Measurements from ENCODE around the gene ANKMY2. TPM values are rescaled to one million over a fixed set of nuclear protein-coding genes. Genes with fewer than 3 reads are reported as not detected.
"Not testable (repeated sequence)": the region's sequence is repeated elsewhere in the genome, so short reads cannot be mapped to it uniquely, and the experiment has no call there.

Gene ANKMY2
- total RNA-seq = 7.9 and 8.5 TPM in 2 replicates

DNA sequence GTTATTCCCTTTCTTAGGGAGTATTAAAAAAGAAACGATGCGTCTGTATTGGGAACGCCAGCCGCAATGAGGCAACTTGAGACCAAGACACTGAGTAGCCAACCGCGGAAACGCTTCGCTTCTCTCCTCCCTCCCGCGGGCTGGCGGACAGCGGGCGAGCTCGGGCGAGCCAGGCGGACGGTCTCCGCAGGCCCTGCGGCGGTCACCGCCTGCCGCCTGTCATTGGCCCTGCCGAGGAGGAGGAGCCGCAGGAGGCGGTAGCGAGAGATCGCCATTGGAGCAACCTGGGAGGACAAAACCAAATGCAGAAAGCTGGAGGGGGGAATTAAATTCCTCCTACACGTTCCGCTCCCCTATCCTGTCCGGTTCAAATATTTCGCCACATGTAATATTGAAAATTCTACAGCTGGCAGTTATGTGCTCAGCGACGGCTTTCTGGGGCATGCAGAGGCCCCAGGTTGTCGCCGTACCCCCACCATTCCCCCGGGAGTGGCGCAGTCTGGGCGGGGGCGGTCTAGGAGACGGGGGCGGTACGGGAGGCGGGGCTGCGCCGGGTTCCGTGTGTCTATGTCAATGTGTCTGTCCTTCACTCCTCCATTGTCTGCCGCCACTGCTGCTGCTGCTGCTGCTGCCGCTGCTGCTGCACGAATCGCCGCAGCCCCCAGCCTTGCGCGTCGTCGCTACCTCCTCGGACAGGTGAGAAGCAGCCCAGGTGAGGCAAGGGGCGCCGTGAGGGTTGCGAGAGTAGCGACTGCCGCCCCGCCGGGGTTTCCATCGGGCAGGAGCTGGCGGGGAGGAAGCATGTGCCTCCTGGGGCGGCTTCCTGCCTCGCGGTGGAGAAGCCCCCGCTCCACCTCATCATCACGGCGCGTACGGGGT is at the start of gene ANKMY2, which contains the start of gene BZW2:
TSS of gene ANKMY2 (minus strand) at position 162 of the 879 bp plus-strand sequence. CDS start 181 bp downstream, outside the sequence.
TSS of gene BZW2 (plus strand) at position 589 of the 879 bp plus-strand sequence. CDS start 19,263 bp downstream, outside the sequence.
- DNase-seq (ENCODE audit: low read depth in 2 of 2) = peak; percentile 98

DNA sequence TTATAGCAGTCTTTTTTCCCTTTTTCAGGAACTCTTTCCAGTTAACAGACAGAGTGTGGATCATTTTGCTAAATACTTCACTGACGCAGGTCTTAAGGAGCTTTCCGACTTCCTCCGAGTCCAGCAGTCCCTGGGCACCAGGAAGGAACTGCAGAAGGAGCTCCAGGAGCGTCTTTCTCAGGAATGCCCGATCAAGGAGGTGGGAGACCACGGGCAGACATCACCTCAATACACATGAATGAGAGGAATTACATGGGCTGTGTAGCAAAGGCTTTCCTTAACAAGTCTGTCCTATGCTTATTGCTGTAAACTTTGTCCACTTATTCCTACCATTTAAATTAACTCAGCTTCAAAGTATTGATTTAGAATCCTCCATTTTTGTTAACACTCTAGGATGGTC is 49.3 kb upstream of the ANKMY2 start:
- DNase-seq (ENCODE audit: low read depth in 2 of 2) = no peak

DNA sequence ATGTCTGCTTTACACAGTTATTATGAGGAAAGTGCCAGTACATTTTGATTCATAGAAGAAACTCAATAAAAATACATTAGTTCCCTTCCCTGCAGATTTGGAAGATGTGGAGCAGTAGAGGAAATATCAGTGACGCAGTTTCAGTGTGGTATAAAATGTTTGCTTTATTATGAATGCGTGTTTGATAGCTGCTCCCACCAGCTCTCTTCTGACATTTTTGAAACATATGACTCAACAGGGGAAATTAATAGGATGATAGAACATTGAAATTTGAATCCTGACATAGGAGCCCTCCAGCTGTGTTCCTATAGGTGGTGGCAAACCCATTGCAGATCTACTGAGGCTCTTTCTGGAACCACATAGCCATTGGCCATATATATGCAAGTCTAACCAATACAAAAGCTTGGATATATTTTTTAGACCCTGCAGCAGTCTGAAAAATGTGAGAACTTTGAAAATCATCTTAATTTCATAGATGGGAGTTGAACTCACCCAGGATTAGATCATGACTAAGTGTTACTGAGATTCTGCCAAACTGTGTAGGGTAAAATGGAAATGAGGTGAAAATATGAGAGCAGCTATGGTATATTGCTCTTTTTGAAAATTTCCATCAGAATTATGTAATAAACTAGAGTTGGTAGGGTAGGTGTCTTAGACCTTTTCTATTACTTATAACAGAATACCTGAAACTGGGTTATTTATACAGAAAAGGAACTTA is 48.2 kb upstream of the ANKMY2 start:
- no peak for DNase-seq (ENCODE audit: low read depth in 2 of 2)

DNA sequence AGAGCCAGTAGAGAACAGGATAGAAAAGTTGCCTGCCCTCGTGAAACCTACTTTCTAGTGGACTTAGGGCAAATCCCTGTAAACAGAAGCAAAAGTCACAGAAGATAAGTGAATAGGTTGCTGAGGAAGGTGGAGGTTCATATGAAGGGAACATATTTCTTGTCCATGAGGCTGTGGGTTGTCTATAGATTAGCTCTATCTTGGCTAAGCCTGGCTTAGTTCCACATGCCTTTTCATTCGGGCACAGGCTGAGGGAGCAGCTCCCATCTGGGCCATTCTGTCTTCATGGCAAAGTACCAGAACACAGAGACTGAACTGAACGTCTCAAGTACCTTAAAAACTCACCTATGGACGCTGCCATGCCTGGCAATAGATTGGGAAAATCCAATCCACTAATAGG is 45.7 kb upstream of the ANKMY2 start:
- no peak for DNase-seq (ENCODE audit: low read depth in 2 of 2)

DNA sequence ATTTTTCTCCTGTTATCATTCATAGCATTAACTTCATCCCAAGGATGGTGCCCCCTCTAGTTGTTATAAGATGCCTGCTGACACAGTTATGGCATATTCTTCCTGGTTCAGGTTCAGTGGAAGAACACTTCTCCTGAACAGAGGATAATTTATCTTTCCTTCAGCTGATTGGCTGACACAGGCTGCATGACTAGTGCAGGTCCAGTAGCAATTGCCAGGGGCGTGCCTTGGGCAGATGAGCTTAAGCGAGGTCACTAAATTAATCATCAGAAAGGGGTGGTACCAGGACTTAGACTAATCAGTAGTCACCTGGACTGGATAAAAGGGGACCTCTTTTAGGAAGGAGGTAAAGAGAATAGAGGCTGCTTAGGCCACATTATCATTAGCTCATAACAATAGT is 42.7 kb upstream of the ANKMY2 start:
- DNase-seq (ENCODE audit: low read depth in 2 of 2) = no peak

DNA sequence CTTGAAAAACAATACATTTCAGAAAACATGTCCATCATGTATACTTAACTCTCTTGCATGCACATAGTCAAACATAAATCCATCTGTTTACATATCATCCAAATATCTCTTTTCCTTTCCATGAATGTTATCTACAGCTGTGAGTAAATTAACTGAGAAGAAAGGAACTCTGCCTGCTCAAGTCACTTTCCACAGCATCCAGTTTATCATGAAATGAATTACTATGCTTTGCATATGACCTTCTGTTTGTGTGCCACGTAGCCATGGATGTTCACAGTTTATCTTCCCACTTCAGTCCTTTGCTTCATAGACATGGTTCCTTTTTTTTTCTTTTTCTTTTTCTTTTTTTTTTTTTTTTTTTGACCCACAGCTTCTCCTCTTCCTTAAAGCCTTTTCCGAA is 40.0 kb upstream of the ANKMY2 start:
- DNase-seq (ENCODE audit: low read depth in 2 of 2) = no peak

DNA sequence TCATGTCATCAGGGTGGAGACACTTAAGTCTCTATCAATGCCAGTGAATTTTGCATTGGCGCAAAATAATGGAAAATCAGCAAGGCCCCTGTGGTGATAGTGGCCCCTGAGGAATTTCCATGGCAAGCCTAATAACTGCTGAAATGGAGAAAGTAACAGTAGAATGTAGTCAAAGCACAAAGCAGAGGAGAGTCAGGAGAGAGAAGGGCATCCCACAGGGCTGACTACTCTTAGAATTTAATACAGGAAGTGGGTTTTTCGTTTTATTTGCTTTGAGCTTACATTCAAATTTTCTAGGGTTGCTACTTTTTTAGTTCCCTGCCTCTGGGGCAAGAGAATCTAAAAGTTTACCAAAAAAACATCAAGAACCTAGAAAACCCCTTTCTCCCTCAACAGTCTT is 39.4 kb upstream of the ANKMY2 start:
- DNase-seq (ENCODE audit: low read depth in 2 of 2) = no peak

DNA sequence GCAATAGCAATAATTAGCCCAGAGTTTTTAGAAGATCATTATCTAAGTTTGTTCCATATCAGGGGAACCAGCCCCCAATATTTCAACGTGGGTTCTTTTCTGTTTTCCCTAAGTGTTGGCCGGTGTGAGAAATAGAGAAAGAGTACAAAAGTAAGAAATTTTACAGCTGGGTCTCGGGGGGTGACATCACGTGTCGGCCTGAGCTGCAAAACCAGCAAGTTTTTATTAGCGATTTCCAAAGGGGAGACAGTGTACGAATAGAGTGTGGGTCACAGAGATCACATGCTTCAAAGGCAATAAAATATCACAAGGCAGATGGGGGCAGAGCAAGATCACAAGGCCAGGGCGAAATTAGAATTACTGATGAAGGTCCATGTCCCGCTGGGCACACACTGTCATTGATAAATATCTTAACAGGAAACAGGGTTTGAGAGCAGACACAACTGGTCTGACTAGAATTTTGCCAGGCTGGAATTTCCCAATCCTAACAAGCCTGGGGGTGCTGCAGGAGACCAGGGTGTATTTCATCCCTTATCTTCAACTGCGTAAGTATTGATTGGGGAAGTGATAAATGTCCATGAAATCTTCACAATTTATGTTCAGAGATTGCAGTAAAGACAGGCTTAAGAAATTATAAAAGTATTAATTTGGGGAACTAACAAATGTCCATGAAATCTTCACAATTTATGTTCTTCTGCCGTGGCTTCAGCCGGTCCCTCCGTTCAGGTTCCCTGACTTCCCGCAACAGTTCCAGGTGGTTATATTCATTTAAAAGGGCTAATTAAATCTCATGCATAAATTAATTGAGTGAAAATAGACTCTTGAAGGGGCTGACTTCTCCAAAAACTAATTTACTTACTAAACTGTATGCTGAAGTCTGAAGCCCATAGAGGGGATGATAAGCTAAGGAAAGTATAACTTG is 33.4 kb upstream of the ANKMY2 start:
- not testable (repeated sequence) for DNase-seq (ENCODE audit: low read depth in 2 of 2)

DNA sequence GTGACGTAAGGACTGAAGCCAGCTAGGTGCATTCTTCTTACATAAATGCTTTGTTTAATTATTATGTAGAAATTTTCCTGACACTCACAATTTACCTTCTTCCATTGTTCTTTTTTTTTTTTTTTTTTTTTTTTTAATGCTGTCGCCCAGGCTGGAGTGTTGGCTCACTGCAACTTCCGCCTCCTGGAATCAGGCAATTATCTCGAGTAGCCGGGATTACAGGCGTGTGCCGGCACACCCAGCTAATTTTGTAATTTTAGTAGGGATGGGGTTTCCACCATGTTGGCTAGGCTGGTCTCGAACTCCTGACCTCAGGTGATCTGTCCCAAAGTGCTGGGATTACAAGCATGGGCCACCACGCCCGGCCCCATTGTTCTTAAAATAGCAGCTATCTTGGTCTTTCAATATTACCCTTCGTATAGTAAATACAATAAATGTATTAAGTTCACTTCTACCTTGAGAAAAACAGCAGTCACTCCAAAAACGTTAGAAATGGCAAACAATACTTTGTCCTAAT is 32.5 kb upstream of the ANKMY2 start:
- DNase-seq (ENCODE audit: low read depth in 2 of 2) = no peak

DNA sequence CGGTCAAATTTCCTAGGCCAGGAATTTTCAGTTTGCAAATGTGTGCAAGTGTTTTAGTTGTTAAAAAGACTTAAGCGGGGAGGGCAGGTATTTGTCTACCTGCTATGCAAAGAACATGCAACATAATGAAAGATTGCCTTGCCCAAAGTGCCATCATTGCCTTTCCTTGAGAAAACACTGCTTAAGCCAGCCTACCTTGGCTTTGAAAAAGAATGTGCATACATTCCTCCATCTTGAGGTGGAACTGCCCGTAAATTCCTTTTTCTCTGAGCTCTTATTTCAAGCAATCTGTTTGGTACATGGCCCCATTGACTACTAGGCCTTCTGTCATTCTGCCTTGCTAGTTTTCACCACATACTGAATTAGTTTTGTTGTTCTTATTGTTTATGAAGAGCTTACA is 29.7 kb upstream of the ANKMY2 start:
- no peak for DNase-seq (ENCODE audit: low read depth in 2 of 2)

DNA sequence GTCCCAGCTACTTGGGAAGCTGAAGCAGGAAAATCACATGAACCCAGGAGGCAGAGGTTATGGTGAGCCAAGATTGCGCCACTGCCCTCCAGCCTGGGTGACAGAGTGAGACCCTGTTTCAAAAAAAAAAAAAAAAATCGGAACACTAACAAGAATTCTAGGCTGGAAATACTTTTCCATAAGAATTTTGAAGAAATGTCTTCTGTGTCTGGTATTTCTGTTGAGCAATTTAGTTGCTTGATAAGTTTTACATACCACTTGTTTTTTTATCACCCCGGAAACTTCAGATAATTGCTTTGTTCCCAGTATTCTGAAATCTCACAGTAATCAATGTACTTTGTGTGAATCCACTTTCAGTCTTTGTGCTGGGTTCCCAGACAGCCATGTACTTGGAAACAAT is 26.3 kb upstream of the ANKMY2 start:
- no peak for DNase-seq (ENCODE audit: low read depth in 2 of 2)

DNA sequence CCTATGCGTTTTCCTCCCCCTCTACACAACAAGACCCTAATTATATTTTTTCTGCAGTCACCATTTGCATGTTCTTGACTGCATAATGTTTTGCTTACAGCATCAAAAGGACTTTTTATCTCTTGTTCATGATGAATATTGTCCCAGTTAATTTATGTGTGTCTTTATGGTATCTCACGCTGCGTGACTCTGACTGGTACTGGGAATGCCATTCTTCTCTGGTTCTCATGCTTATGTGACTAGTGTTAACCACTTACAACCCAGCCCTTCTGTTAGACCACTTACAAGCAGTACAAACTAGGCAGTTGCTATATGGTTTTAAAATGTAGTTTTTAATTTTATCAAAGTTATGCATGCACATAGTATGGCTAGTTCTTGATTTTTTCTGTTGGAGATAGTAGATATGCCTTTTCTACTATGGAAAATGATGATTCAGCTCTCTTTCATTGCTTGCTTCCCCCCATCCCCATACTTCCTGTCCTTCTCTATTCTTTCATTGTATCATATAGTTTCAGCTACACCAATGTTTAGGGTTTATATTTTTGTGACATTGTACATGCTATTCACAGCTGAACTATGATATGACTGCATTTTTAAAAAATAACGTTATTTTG is 25.3 kb upstream of the ANKMY2 start:
- DNase-seq (ENCODE audit: low read depth in 2 of 2) = no peak

DNA sequence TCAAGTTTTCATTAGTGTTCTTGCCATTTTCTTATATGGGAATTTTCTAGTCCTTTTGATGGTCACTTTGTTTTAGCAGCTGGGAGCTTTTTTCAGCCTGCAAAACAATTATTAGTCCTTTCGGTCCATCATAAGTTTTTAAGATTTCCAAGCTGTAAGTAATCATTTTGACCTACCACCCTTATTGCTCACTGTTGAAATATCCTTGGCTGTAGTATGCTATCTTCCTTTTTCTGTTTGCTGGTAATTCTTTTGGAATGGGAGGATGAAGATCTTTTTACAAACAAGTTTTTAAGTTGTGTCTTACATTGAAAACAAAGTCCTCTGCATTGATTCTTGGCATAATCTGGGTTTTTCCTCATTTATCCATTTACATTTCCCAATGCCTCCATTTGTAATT is 24.5 kb upstream of the ANKMY2 start:
- no peak for DNase-seq (ENCODE audit: low read depth in 2 of 2)

DNA sequence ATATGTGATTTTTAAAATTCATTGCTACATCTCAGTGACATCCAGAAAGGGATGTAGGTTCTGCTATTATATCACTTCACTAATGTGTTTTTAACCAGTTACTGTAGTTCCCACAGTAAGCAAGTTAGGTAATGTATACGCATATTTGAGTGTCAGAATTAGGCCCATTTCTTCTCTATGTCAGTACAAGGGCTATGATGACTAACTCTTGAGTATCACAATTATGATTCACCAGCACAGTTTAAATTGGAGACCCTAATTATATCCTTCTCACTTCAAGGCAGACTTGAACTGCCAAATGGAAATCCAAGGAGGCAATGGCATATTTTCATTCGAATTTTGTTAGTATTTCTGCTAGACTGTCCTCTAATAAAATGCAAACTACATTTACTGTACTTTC is 24.0 kb upstream of the ANKMY2 start:
- DNase-seq (ENCODE audit: low read depth in 2 of 2) = peak in 1 of 2 donors; percentile 19

DNA sequence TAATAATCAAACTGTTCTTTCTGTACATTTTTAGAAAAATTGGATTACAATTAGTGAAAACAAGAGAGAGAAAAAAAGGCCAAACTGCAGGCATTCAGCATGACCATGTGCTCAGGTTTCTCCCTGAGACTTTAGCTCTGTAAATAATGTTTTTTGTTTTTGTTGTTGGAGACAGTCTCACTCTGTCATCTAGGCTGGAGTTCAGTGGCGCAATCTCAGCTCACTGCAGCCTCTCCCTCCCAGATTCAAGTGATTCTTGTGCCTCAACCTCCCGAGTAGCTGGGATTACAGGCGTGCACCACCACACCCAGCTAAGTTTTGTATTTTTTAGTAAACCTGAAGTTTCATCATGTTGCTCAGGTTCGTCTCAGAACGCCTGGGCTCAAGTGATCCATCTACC is 23.4 kb upstream of the ANKMY2 start:
- no peak for DNase-seq (ENCODE audit: low read depth in 2 of 2)

DNA sequence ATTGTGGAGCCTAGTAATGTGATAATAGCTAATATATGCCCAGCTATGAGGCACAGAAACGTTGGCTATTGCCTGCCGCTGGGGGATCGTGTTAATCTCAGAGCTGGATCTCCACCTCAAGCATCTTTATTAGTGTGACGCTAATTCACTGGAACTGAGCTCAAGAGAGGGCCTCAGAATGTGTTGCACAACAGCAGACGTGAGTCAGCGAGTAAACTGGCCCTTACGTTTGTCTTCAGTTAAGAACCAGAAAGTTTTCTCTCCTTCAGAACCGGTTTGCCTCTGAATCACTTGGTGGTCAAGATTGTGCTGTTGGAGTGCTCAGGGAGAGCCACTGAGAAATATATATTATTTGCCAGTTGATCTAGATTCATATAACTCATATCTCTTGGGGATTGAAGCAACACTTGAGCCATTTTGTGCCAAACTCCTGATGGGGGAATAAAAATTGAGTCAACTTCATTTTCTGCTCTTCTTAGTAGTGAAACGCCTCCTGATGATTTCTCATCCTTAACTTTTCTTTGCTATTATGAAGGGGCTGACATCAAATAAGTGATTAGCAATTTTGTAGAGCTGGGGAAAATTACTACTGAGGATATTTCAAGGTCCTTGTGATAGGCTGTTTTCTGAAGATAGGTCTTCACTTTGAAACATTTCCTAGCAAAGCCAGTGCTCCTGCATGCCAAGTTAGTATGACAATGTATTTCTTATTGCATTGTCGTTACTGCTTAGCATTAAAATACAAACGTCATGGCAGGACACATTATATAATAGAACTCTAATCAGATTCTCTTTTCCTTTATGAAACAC is 22.7 kb upstream of the ANKMY2 start:
- peak in 1 of 2 donors; percentile 64 for DNase-seq (ENCODE audit: low read depth in 2 of 2)

DNA sequence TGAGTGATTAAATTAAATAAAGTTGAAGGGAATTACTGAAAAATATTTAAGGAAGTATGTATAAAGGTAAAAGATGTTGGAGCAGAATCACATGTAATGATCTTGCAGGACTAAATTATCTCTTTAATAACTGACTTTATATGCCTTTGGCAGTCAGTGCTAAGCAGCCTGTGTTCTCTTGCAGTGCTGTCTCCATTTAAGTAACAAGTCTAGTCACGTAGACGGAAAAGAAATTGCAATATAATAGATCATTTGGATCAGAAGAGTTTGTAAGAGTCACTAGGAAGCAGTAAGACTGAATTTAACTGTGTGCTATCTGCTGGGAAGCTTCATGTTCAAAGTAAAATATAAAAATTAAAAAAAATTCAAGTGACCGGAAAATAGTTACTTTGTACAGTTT is 21.8 kb upstream of the ANKMY2 start:
- DNase-seq (ENCODE audit: low read depth in 2 of 2) = no peak

DNA sequence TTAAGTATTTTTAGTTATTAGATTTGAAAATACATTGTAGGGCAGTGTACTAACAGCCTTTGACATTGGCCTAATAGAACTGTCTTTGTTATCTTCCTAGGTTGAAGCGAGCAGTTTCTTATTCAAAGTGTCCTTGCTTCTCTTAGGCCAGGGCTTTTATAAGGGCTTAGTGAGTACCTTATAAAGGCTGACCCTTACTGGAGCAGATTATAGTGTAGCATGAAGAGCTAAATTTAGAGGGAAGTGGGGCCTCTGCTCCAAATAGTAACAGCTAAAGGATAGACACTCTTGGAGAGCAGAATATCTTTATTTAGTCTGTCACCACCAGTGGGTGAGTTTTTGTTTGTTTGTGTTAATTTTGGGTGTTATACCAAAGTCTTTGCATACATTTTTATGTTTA is 16.4 kb upstream of the ANKMY2 start:
- no peak for DNase-seq (ENCODE audit: low read depth in 2 of 2)

DNA sequence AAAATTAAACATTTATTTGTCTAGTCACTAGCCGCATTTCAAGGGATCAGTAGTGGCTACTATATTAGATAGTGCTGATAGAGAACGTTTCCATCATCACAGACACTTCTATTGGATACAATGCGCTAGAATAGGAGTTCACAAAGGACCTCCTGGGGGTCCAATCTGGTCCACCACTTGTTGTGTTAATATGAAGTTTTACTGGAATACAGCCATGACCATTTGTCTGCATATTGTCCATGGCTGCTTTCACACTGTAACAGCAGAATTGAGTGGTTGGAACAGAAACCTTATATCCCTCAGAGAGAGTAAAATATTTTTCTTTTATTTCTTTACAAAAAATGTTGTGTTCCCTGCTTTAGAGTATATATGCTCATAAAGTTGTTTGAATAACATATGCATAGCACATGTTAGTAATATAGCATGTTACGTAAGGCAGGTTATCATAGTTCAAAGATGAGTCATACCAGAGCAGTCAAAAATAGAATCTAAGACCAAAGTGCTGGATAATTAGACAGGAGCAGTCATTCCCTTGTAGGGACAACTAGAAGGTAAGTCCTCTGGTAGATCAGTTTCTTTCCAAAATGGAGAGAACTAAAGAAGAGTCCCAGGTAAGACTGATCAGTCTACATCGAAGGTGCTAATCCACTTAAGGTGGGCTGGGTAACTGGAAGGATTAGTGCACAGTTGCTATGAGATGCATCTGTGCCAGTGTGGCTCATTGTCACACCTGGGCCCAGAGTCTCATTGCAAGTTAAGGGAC is 15.3 kb upstream of the ANKMY2 start:
- DNase-seq (ENCODE audit: low read depth in 2 of 2) = peak; percentile 48 to 70

All from lung microvascular endothelial cell (primary cell).